HCT116 (cell line): ENCODE measurements around the gene EPB41L4A.

ENCODE experiments used
- CEBPB ChIP-seq: IDR thresholded peaks from 2 replicates; pipeline ENCODE4 v1.6.1; 2012; ENCODE audit warnings: low read depth
- CTCF ChIP-seq, 3 experiments: fragments of 200-600 bp in 1 of 3; sonication (generic) in 1 of 3; IDR thresholded peaks in 2 of 3; conservative IDR thresholded peaks in 1 of 3; 2 replicates each; pipeline ENCODE4 v1.5.1; 2012 to 2017; ENCODE audit warnings: low read depth in 2 of 3, low read length in 2 of 3, antibody characterized with exemption in 1 of 3, borderline replicate concordance in 1 of 3, control low read depth in 1 of 3, mild to moderate bottlenecking in 1 of 3, mixed read lengths in 1 of 3, mixed run types in 1 of 3, moderate library complexity in 1 of 3; ENCODE audit not compliant: insufficient read depth in 1 of 3
- EZH2 ChIP-seq: fragments of 200-600 bp; sonication (generic); IDR thresholded peaks from 2 replicates; pipeline ENCODE4 v1.6.1; 2017; ENCODE audit warnings: antibody characterized with exemption, mixed run types
- POLR2A ChIP-seq: IDR thresholded peaks from 2 replicates; pipeline ENCODE4 v1.7.0; 2011; ENCODE audit warnings: borderline replicate concordance; ENCODE audit not compliant: insufficient read depth, insufficient read length; ENCODE audit errors: extremely low read depth
- YY1 ChIP-seq: IDR thresholded peaks from 2 replicates; pipeline ENCODE4 v1.6.1; 2011; ENCODE audit warnings: low read length, low read depth, moderate library complexity, mild to moderate bottlenecking; ENCODE audit not compliant: insufficient replicate concordance; ENCODE audit errors: extremely low read depth

- TF ChIP-seq CTCF (IDR thresholded peaks at IDR 0.05 in 2 of 3, conservative IDR thresholded peaks at IDR 0.05 in 1 of 3; ENCODE audit: borderline replicate concordance in 1 of 3, insufficient read depth in 1 of 3, low read depth in 2 of 3, low read length in 2 of 3) = no peak
- no peak for TF ChIP-seq EZH2
- TF ChIP-seq POLR2A = no peak
- no peak for TF ChIP-seq CEBPB
- no peak for TF ChIP-seq YY1
Observed at GRCh38 chr5:112290691-112291090, 128.4 kb downstream of the EPB41L4A start.
